GM21737 (cell line): ENCODE measurements around the gene ROBO3.

Experiments used
- ATAC-seq: cut with Tn5 transposase; IDR thresholded peaks from one replicate; pipeline ENCODE4 v1.9.1; 2021; ENCODE audit warnings: mild to moderate bottlenecking, moderate library complexity; ENCODE audit not compliant: unreplicated experiment

ROBO3 gene

GRCh38 chr11:124865181-124865901 is at the start of gene ROBO3:
Gene ROBO3 (plus strand): TSS chr11:124865432. CDS start chr11:124865578, 146 bp downstream.
- ATAC-seq: no peak

- no peak for ATAC-seq
Observed at GRCh38 chr11:124817036-124817435, 48.2 kb upstream of the ROBO3 start.

GRCh38 chr11:124821995-124822730 is 43.1 kb upstream of the ROBO3 start:
- no peak for ATAC-seq

- ATAC-seq: no peak
Observed at GRCh38 chr11:124823512-124824376, 41.5 kb upstream of the ROBO3 start.

- ATAC-seq: no peak
Observed at GRCh38 chr11:124825876-124826275, 39.4 kb upstream of the ROBO3 start.

- no peak for ATAC-seq
Observed at GRCh38 chr11:124829986-124830385, 35.2 kb upstream of the ROBO3 start.

- ATAC-seq: no peak
Observed at GRCh38 chr11:124830749-124831148, 34.5 kb upstream of the ROBO3 start.

GRCh38 chr11:124831897-124832296 is 33.3 kb upstream of the ROBO3 start:
- no peak for ATAC-seq

GRCh38 chr11:124832571-124832970 is 32.7 kb upstream of the ROBO3 start:
- ATAC-seq: no peak

- ATAC-seq: no peak
Observed at GRCh38 chr11:124834526-124835180, 30.6 kb upstream of the ROBO3 start.

GRCh38 chr11:124835918-124836317 is 29.3 kb upstream of the ROBO3 start:
- ATAC-seq: no peak

- ATAC-seq: peak; percentile 35
Observed at GRCh38 chr11:124837491-124837856, 27.8 kb upstream of the ROBO3 start.

- ATAC-seq: no peak
Observed at GRCh38 chr11:124838805-124839127, 26.5 kb upstream of the ROBO3 start.

GRCh38 chr11:124839128-124839971 is 25.9 kb upstream of the ROBO3 start:
- ATAC-seq: no peak

- ATAC-seq: no peak
Observed at GRCh38 chr11:124839972-124840621, 25.1 kb upstream of the ROBO3 start.

- no peak for ATAC-seq
Observed at GRCh38 chr11:124840666-124841065, 24.6 kb upstream of the ROBO3 start.

- ATAC-seq: no peak
Observed at GRCh38 chr11:124841201-124841600, 24.0 kb upstream of the ROBO3 start.

- no peak for ATAC-seq
Observed at GRCh38 chr11:124841840-124842239, 23.4 kb upstream of the ROBO3 start.

- ATAC-seq: no peak
Observed at GRCh38 chr11:124842305-124842704, 22.9 kb upstream of the ROBO3 start.

- no peak for ATAC-seq
Observed at GRCh38 chr11:124843616-124843910, 21.7 kb upstream of the ROBO3 start.
